WERI-Rb-1 (cell line): ENCODE results near the gene RHEX.
A peak's percentile ranks its signal among the peaks of the same experiment; 100 is the strongest.

Experiments used
- DNase-seq: peaks from one replicate; pipeline ENCODE4 v3.0.0-alpha.2; 2020
- H3K27ac ChIP-seq: fragments of 250-450 bp; sonication (Bioruptor Pico); 2 replicates; pipeline ENCODE4 v1.5.1; 2020; ENCODE audit warnings: mild to moderate bottlenecking, moderate library complexity
- H3K27me3 ChIP-seq: fragments of 250-450 bp; sonication (Bioruptor Pico); 2 replicates; pipeline ENCODE4 v1.5.1; 2021; ENCODE audit warnings: mild to moderate bottlenecking, low read depth, moderate library complexity; ENCODE audit not compliant: insufficient read depth, severe bottlenecking
- H3K36me3 ChIP-seq: fragments of 250-450 bp; sonication (Bioruptor Pico); 2 replicates; pipeline ENCODE4 v1.5.1; 2020; ENCODE audit warnings: mild to moderate bottlenecking, moderate library complexity
- H3K4me3 ChIP-seq: 2 replicates; pipeline ENCODE4 v1.5.1; 2011; ENCODE audit warnings: low read depth, mild to moderate bottlenecking, control low read depth, low read length
- H3K9me3 ChIP-seq: fragments of 250-450 bp; sonication (Bioruptor Pico); 2 replicates; pipeline ENCODE4 v1.5.1; 2021; ENCODE audit warnings: mild to moderate bottlenecking, moderate library complexity; ENCODE audit not compliant: severe bottlenecking
- TF ChIP-seq, protein P1 (sequence below): IDR thresholded peaks from 2 replicates; pipeline ENCODE4 v1.5.1; 2011; ENCODE audit warnings: low read depth, mild to moderate bottlenecking, control low read depth, inconsistent platforms, low read length

RHEX gene

GRCh38 chr1:206015071-206015470, 37.9 kb upstream of the RHEX start:
- TF ChIP-seq, protein P1, sequence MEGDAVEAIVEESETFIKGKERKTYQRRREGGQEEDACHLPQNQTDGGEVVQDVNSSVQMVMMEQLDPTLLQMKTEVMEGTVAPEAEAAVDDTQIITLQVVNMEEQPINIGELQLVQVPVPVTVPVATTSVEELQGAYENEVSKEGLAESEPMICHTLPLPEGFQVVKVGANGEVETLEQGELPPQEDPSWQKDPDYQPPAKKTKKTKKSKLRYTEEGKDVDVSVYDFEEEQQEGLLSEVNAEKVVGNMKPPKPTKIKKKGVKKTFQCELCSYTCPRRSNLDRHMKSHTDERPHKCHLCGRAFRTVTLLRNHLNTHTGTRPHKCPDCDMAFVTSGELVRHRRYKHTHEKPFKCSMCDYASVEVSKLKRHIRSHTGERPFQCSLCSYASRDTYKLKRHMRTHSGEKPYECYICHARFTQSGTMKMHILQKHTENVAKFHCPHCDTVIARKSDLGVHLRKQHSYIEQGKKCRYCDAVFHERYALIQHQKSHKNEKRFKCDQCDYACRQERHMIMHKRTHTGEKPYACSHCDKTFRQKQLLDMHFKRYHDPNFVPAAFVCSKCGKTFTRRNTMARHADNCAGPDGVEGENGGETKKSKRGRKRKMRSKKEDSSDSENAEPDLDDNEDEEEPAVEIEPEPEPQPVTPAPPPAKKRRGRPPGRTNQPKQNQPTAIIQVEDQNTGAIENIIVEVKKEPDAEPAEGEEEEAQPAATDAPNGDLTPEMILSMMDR: no peak
- peaks cover 5% of the 10 kb centered on the region for H3K27me3 ChIP-seq
- no peak overlapping the region for H3K4me3 ChIP-seq
- no peaks in the 10 kb centered on the region for H3K9me3 ChIP-seq
- no peak for DNase-seq
- H3K27ac ChIP-seq: no peak overlapping the region
- H3K36me3 ChIP-seq: no peaks in the 10 kb centered on the region

- H3K4me3 ChIP-seq: no peak overlapping the region
- no peak overlapping the region for H3K27ac ChIP-seq
- no peaks in the 10 kb centered on the region for H3K9me3 ChIP-seq
- TF ChIP-seq, protein P1: no peak
- peak; percentile 4 for DNase-seq
- no peaks in the 10 kb centered on the region for H3K36me3 ChIP-seq
- H3K27me3 ChIP-seq: peaks cover 47% of the 10 kb centered on the region
Observed at GRCh38 chr1:206020393-206021007, 32.5 kb upstream of the RHEX start.

GRCh38 chr1:206021008-206021625, 31.9 kb upstream of the RHEX start:
- peak; percentile 7 for DNase-seq
- Histone ChIP-seq H3K27me3 (peaks cover 52% of the 10 kb centered on the region), H3K9me3 (no peaks in the 10 kb centered on the region), H3K36me3 (no peaks in the 10 kb centered on the region), H3K4me3 (no peak overlapping the region), H3K27ac (no peak overlapping the region)
- TF ChIP-seq, protein P1: no peak

DNA sequence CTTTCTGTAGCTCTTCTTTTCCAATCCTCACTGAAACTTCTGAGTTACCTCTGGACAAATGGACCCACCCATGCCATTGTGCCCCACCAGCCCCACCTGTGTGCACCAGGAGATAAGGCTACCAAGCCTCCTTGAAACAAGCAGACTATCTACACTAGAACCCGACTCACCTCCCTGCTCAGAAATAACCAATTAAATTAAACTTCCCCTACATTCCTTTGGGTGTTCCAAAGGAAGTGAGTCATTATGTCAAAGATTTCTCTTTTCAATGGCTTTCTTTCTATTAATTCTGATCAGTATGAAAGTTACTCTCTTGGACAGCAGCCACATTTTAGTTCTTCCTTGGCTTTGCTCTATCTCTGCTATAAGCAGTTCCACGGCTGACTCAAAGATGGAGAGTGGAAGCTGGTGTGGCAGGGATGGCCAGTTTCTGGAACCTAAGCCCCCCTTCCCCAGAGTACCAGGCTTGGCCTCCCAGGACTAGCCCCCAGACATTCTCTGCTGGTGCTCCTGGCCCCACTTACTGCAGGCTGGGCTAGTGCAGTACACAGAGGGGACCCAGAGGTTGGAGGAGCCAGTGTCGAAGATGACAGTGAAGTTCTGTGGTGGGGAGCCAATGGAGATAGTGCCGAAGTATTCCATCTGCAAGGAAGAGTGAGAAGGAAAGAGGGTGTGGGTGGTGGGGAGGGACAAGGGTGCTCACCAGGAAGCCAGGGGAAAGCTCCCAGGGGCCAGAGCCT, 31.2 kb upstream of the RHEX start:
- Histone ChIP-seq H3K36me3 (no peaks in the 10 kb centered on the region), H3K4me3 (no peak overlapping the region), H3K27me3 (peaks cover 52% of the 10 kb centered on the region), H3K9me3 (no peaks in the 10 kb centered on the region), H3K27ac (no peak overlapping the region)
- DNase-seq: peak; percentile 4
- TF ChIP-seq, protein P1: no peak

- no peaks in the 10 kb centered on the region for H3K36me3 ChIP-seq
- peak; percentile 10 for DNase-seq
- H3K9me3 ChIP-seq: no peaks in the 10 kb centered on the region
- H3K27ac ChIP-seq: no peak overlapping the region
- H3K4me3 ChIP-seq: no peak overlapping the region
- peaks cover 52% of the 10 kb centered on the region for H3K27me3 ChIP-seq
- TF ChIP-seq, protein P1: no peak
Observed at GRCh38 chr1:206022766-206023165, 30.2 kb upstream of the RHEX start.
